ENCODE results near the gene STK10.

STK10 gene

GRCh38 chr5:172224996-172225395 is 37.0 kb upstream of the STK10 start:
- no peak; the same call in 2 of the 3 replicates for ATAC-seq
- no peak for TF ChIP-seq CREB5 (CRISPR knock-in tag; IDR thresholded peaks at IDR 0.05; ENCODE audit: low read depth)
- no peak for TF ChIP-seq ZNF8 (CRISPR knock-in tag; IDR thresholded peaks at IDR 0.05)
- TF ChIP-seq PATZ1 (CRISPR knock-in tag; IDR thresholded peaks at IDR 0.05; ENCODE audit: borderline replicate concordance): no peak
- TF ChIP-seq TOX (CRISPR knock-in tag; IDR thresholded peaks at IDR 0.05; ENCODE audit: borderline replicate concordance): no peak
- no peak for TF ChIP-seq ESRRG (CRISPR knock-in tag; IDR thresholded peaks at IDR 0.05)
- no peak for TF ChIP-seq POU6F1 (CRISPR knock-in tag; IDR thresholded peaks at IDR 0.05; ENCODE audit: borderline replicate concordance, low read depth)
- TF ChIP-seq ZNF70 (CRISPR knock-in tag; IDR thresholded peaks at IDR 0.05): no peak
- TF ChIP-seq RARB (CRISPR knock-in tag; IDR thresholded peaks at IDR 0.05): no peak
- no peak for TF ChIP-seq ISL1 (CRISPR knock-in tag; IDR thresholded peaks at IDR 0.05)
- no peak for TF ChIP-seq GLIS3 (CRISPR knock-in tag; IDR thresholded peaks at IDR 0.05)
- no peak for TF ChIP-seq CSRNP3 (CRISPR knock-in tag; IDR thresholded peaks at IDR 0.05)
- TF ChIP-seq ZC3H10 (CRISPR knock-in tag; IDR thresholded peaks at IDR 0.05): no peak
- no peak for TF ChIP-seq TSHZ2 (CRISPR knock-in tag; IDR thresholded peaks at IDR 0.05)
- no peak for TF ChIP-seq ZFP3 (CRISPR knock-in tag; IDR thresholded peaks at IDR 0.05)
- no peak for TF ChIP-seq CSDC2 (CRISPR knock-in tag; IDR thresholded peaks at IDR 0.05)
- no peak for TF ChIP-seq OSR1 (CRISPR knock-in tag; IDR thresholded peaks at IDR 0.05)
- no peak for TF ChIP-seq SNAI2 (CRISPR knock-in tag; IDR thresholded peaks at IDR 0.05)

GRCh38 chr5:172223901-172224873 is 36.2 kb upstream of the STK10 start:
- no peak for ATAC-seq
- TF ChIP-seq ISL1 (CRISPR knock-in tag; IDR thresholded peaks at IDR 0.05) (no peak), GLIS3 (CRISPR knock-in tag; IDR thresholded peaks at IDR 0.05) (no peak), POU6F1 (CRISPR knock-in tag; IDR thresholded peaks at IDR 0.05; ENCODE audit: borderline replicate concordance, low read depth) (no peak), CREB5 (CRISPR knock-in tag; IDR thresholded peaks at IDR 0.05; ENCODE audit: low read depth) (no peak), CSRNP3 (CRISPR knock-in tag; IDR thresholded peaks at IDR 0.05) (no peak), SNAI2 (CRISPR knock-in tag; IDR thresholded peaks at IDR 0.05) (no peak), ZFP3 (CRISPR knock-in tag; IDR thresholded peaks at IDR 0.05) (no peak), TCF4 (CRISPR knock-in tag; IDR thresholded peaks at IDR 0.05; ENCODE audit: borderline replicate concordance) (no peak), TOX (CRISPR knock-in tag; IDR thresholded peaks at IDR 0.05; ENCODE audit: borderline replicate concordance) (no peak), TSHZ2 (CRISPR knock-in tag; IDR thresholded peaks at IDR 0.05) (no peak), OSR1 (CRISPR knock-in tag; IDR thresholded peaks at IDR 0.05) (no peak), ZNF70 (CRISPR knock-in tag; IDR thresholded peaks at IDR 0.05) (no peak), ZNF8 (CRISPR knock-in tag; IDR thresholded peaks at IDR 0.05) (no peak), ZNF565 (CRISPR knock-in tag; conservative IDR thresholded peaks at IDR 0.05; ENCODE audit: low read depth) (no peak)
